ENCODE data around the gene ZNF597. TPM values are rescaled to one million over a fixed set of nuclear protein-coding genes. Genes with fewer than 3 reads are reported as not detected.

The ZNF597 gene
- total and polyA plus RNA-seq, 4 donors, result 1.5 to 4.2 (median 2.4) TPM

GRCh38 chr16:3388325-3388724, 55.0 kb downstream of the ZNF597 start:
- DNase-seq (no peak), ATAC-seq (ENCODE audit: insufficient read depth, low FRiP score) (no peak)
- no peaks in the 10 kb centered on the region for H3K27me3 ChIP-seq (ENCODE audit: control insufficient read depth in 3 of 3, insufficient read depth in 3 of 3, low read length in 2 of 3)
- H3K36me3 ChIP-seq (ENCODE audit: control insufficient read depth in 4 of 4, insufficient read depth in 4 of 4, low read length in 4 of 4), result peaks cover 39 to 68% (median 49%) of the 10 kb centered on the region in 4 donors
- TF ChIP-seq CTCF (IDR thresholded peaks at IDR 0.05; ENCODE audit: control extremely low read depth, extremely low read depth), result no peak
- no peak overlapping the region for H3K27ac ChIP-seq (ENCODE audit: low read depth in 1 of 2, low read length in 1 of 2)
- H3K9ac ChIP-seq (ENCODE audit: insufficient read depth in 1 of 2, low read length in 2 of 2), result no peak overlapping the region
- whole genome bisulfite sequencing, 2 donors, result 96 to 97% methylated on average over 6 of the region's 6 CpGs
- H3K9me3 ChIP-seq (ENCODE audit: control insufficient read depth in 4 of 4, insufficient read depth in 3 of 4, low read length in 3 of 4), result peaks cover 18 to 50% (median 33%) of the 10 kb centered on the region in 4 donors
- H3K4me3 ChIP-seq, result no peak overlapping the region
- H3K4me1 ChIP-seq (ENCODE audit: control insufficient read depth in 5 of 5, insufficient read depth in 5 of 5, low read length in 5 of 5), result no peaks in the 10 kb centered on the region

GRCh38 chr16:3383045-3383448, 60.3 kb downstream of the ZNF597 start:
- Histone ChIP-seq H3K4me1 (ENCODE audit: control insufficient read depth in 5 of 5, insufficient read depth in 5 of 5, low read length in 5 of 5) (no peaks in the 10 kb centered on the region), H3K4me3 (no peak overlapping the region), H3K36me3 (ENCODE audit: control insufficient read depth in 4 of 4, insufficient read depth in 4 of 4, low read length in 4 of 4) (peaks cover 28 to 52% (median 42%) of the 10 kb centered on the region in 4 donors), H3K27me3 (ENCODE audit: control insufficient read depth in 3 of 3, insufficient read depth in 3 of 3, low read length in 2 of 3) (no peaks in the 10 kb centered on the region), H3K27ac (ENCODE audit: low read depth in 1 of 2, low read length in 1 of 2) (no peak overlapping the region), H3K9ac (ENCODE audit: insufficient read depth in 1 of 2, low read length in 2 of 2) (no peak overlapping the region), H3K9me3 (ENCODE audit: control insufficient read depth in 4 of 4, insufficient read depth in 3 of 4, low read length in 3 of 4) (peaks cover 31 to 62% (median 45%) of the 10 kb centered on the region in 4 donors)
- no peak for TF ChIP-seq CTCF (IDR thresholded peaks at IDR 0.05; ENCODE audit: control extremely low read depth, extremely low read depth)
- ATAC-seq (ENCODE audit: insufficient read depth, low FRiP score) (no peak), DNase-seq (no peak)
- 97 to 99% methylated on average over 10 of the region's 10 CpGs for WGBS, 2 donors

Small RNA genes within 50 kb of the gene (small RNA-seq; reads per million reads assigned to genes)
- gene MIR6126 (ENCODE audit: low replicate concordance), result not detected

Other genes with a start within 250 kb of the ZNF597 start
- 1 to 10 TPM; 6.5 to 7.8 TPM for gene ZNF200, start 208.3 kb downstream of the ZNF597 start, total RNA-seq
- gene ZNF200, start 208.3 kb downstream of the ZNF597 start, polyA plus RNA-seq, result 1 to 10 TPM; 4.3 to 6.4 TPM
- gene MEFV, start 186.9 kb downstream of the ZNF597 start, total RNA-seq, result 10 to 100 TPM in 1 of 2 donors, 1 to 10 TPM in 1; 4.8 to 11.3 TPM
- 10 to 100 TPM in 1 of 2 donors, 1 to 10 TPM in 1; 1.3 to 21.7 TPM for gene MEFV, start 186.9 kb downstream of the ZNF597 start, polyA plus RNA-seq
- gene ZNF263, start 160.0 kb downstream of the ZNF597 start, total RNA-seq, result 10 to 100 TPM; 27.3 to 48.4 TPM
- gene ZNF263, start 160.0 kb downstream of the ZNF597 start, polyA plus RNA-seq, result 10 to 100 TPM; 13.4 to 23.9 TPM
- gene TIGD7, start 138.1 kb downstream of the ZNF597 start, total RNA-seq, result 10 to 100 TPM in 1 of 2 donors, 1 to 10 TPM in 1; 4.7 to 11.5 TPM
- gene TIGD7, start 138.1 kb downstream of the ZNF597 start, polyA plus RNA-seq, result 1 to 10 TPM; 2.9 to 3.1 TPM
- 10 to 100 TPM; 23.8 to 35.1 TPM for gene ZNF75A, start 138.0 kb downstream of the ZNF597 start, total RNA-seq
- gene ZNF75A, start 138.0 kb downstream of the ZNF597 start, polyA plus RNA-seq, result 10 to 100 TPM; 11.3 to 19.0 TPM
- gene OR2C1, start 87.6 kb downstream of the ZNF597 start, total RNA-seq, result under 1 TPM in 1 of 2 donors, not detected in 1; 0.51 TPM
- under 1 TPM in 1 of 2 donors, not detected in 1; 0.05 TPM for gene OR2C1, start 87.6 kb downstream of the ZNF597 start, polyA plus RNA-seq
- gene ZSCAN32, start 42.5 kb downstream of the ZNF597 start, total RNA-seq, result 10 to 100 TPM; 10.4 to 11.9 TPM
- gene ZSCAN32, start 42.5 kb downstream of the ZNF597 start, polyA plus RNA-seq, result 10 to 100 TPM in 1 of 2 donors, 1 to 10 TPM in 1; 7.2 to 12.0 TPM
- gene ZNF174, start 42.3 kb downstream of the ZNF597 start, total RNA-seq, result 10 to 100 TPM in 1 of 2 donors, 1 to 10 TPM in 1; 8.5 to 10.6 TPM
- 1 to 10 TPM; 3.1 to 5.1 TPM for gene ZNF174, start 42.3 kb downstream of the ZNF597 start, polyA plus RNA-seq
- 10 to 100 TPM; 16.6 to 57.7 TPM for gene NAA60, start 176 bp upstream of the ZNF597 start, total RNA-seq
- gene NAA60, start 176 bp upstream of the ZNF597 start, polyA plus RNA-seq, result 10 to 100 TPM; 46.9 to 50.1 TPM
- gene C16orf90, start 52.0 kb upstream of the ZNF597 start, total RNA-seq, result not detected
- not detected for gene C16orf90, start 52.0 kb upstream of the ZNF597 start, polyA plus RNA-seq
- 10 to 100 TPM; 26.2 to 41.2 TPM for gene CLUAP1, start 57.5 kb upstream of the ZNF597 start, total RNA-seq
- 10 to 100 TPM in 1 of 2 donors, 1 to 10 TPM in 1; 8.8 to 15.7 TPM for gene CLUAP1, start 57.5 kb upstream of the ZNF597 start, polyA plus RNA-seq
- 1 to 10 TPM; 3.6 to 4.4 TPM for gene NLRC3, start 133.9 kb upstream of the ZNF597 start, total RNA-seq
- gene NLRC3, start 133.9 kb upstream of the ZNF597 start, polyA plus RNA-seq, result 1 to 10 TPM; 1.1 to 1.4 TPM
- 1 to 10 TPM; 4.4 to 7.0 TPM for gene SLX4, start 168.1 kb upstream of the ZNF597 start, total RNA-seq
- 1 to 10 TPM; 2.4 to 2.9 TPM for gene SLX4, start 168.1 kb upstream of the ZNF597 start, polyA plus RNA-seq
- gene DNASE1, start 211.2 kb upstream of the ZNF597 start, total RNA-seq, result 10 to 100 TPM in 1 of 2 donors, 1 to 10 TPM in 1; 9.3 to 39.5 TPM
- 1 to 10 TPM; 5.5 to 7.4 TPM for gene DNASE1, start 211.2 kb upstream of the ZNF597 start, polyA plus RNA-seq

Data from lung (tissue), 13 donors.